Suprapubic skin (tissue), 3 donors: ENCODE data around the gene CADM1.

ENCODE experiments used
- EP300 ChIP-seq: sonication (generic); formaldehyde crosslinking; IDR thresholded peaks from one replicate; pipeline ENCODE4 v1.6.1; 2017; ENCODE audit warnings: antibody characterized with exemption
- POLR2A ChIP-seq, 2 donors: fragments of 450-650 bp; IDR thresholded peaks; one replicate each; pipeline ENCODE4 v1.6.1; 2017; ENCODE audit warnings: antibody characterized with exemption in 2 of 2, mild to moderate bottlenecking in 2 of 2, moderate library complexity in 2 of 2
- TF ChIP-seq, protein P1 (sequence below), 2 donors: fragments of 200-600 bp in 1 of 2; fragments of 450-650 bp in 1 of 2; sonication (generic) in 1 of 2; IDR thresholded peaks; one replicate each; pipeline ENCODE4 v1.5.1; 2016 to 2019; ENCODE audit warnings: antibody characterized with exemption in 2 of 2, mild to moderate bottlenecking in 1 of 2, moderate library complexity in 1 of 2

DNA sequence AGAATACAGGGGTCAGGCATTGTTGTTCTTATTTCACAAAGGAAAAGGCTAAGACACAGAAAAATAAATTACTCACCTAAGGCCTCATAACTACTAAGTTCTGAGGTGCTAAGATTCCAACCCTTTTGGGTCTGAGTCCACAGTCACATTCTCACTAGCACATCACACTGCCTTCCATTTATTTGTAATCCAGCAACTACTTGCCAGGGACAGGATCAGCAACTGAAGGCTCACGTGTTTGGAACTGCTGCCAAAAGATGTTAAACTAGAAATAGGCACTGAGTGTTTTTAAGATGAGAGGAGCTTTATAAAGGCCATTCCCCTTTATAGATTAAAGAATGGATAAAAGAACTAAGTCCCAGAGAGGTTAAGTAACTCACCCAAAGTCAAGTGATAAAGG is 58.0 kb downstream of the CADM1 start:
- TF ChIP-seq, protein P1, sequence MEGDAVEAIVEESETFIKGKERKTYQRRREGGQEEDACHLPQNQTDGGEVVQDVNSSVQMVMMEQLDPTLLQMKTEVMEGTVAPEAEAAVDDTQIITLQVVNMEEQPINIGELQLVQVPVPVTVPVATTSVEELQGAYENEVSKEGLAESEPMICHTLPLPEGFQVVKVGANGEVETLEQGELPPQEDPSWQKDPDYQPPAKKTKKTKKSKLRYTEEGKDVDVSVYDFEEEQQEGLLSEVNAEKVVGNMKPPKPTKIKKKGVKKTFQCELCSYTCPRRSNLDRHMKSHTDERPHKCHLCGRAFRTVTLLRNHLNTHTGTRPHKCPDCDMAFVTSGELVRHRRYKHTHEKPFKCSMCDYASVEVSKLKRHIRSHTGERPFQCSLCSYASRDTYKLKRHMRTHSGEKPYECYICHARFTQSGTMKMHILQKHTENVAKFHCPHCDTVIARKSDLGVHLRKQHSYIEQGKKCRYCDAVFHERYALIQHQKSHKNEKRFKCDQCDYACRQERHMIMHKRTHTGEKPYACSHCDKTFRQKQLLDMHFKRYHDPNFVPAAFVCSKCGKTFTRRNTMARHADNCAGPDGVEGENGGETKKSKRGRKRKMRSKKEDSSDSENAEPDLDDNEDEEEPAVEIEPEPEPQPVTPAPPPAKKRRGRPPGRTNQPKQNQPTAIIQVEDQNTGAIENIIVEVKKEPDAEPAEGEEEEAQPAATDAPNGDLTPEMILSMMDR (IDR thresholded peaks at IDR 0.05): no peak
- TF ChIP-seq POLR2A (IDR thresholded peaks at IDR 0.05) (no peak), EP300 (no peak)
